IPS-18a (cell line): ENCODE data around the gene IFNA14.

ENCODE experiments used
- H3K27ac ChIP-seq: one replicate; pipeline ENCODE4 v1.5.1; 2013; ENCODE audit warnings: low read length
- H3K27me3 ChIP-seq: one replicate; pipeline ENCODE4 v1.6.1; 2013; ENCODE audit warnings: mild to moderate bottlenecking, low read length; ENCODE audit not compliant: control insufficient read depth, insufficient read depth
- H3K36me3 ChIP-seq: one replicate; pipeline ENCODE4 v1.6.1; 2013; ENCODE audit warnings: low read depth, low read length; ENCODE audit not compliant: control insufficient read depth
- H3K4me1 ChIP-seq: one replicate; pipeline ENCODE4 v1.6.1; 2013; ENCODE audit warnings: low read depth, low read length; ENCODE audit not compliant: control insufficient read depth
- H3K4me3 ChIP-seq: one replicate; pipeline ENCODE4 v1.5.1; 2013; ENCODE audit warnings: low read length
- H3K9ac ChIP-seq: one replicate; pipeline ENCODE4 v1.6.1; 2013; ENCODE audit warnings: mild to moderate bottlenecking, low read length, moderate library complexity
- H3K9me3 ChIP-seq: one replicate; pipeline ENCODE4 v1.6.1; 2013; ENCODE audit warnings: low read depth, low read length; ENCODE audit not compliant: control insufficient read depth

Gene IFNA14

GRCh38 chr9:21239911-21240310 is at the start of gene IFNA14:
IFNA14 (minus strand) TSS chr9:21240005; CDS start chr9:21239935, 70 bp downstream.
- H3K4me3 ChIP-seq = no peak within 1 kb of the TSS
- no peaks in the 10 kb centered on the region for H3K27me3 ChIP-seq
- H3K9me3 ChIP-seq = no peaks in the 10 kb centered on the region
- no peak within 1 kb of the TSS for H3K27ac ChIP-seq
- no peak within 1 kb of the TSS for H3K9ac ChIP-seq
- no peaks in the 10 kb centered on the region for H3K4me1 ChIP-seq
- H3K36me3 ChIP-seq = no peaks in the 10 kb centered on the region

- Histone ChIP-seq H3K4me1 (no peaks in the 10 kb centered on the region), H3K27me3 (no peaks in the 10 kb centered on the region), H3K9me3 (no peaks in the 10 kb centered on the region), H3K36me3 (no peaks in the 10 kb centered on the region), H3K9ac (no peak overlapping the region), H3K4me3 (no peak overlapping the region), H3K27ac (no peak overlapping the region)
Observed at GRCh38 chr9:21287280-21287679, 47.5 kb upstream of the IFNA14 start.

GRCh38 chr9:21286659-21287058 is 46.9 kb upstream of the IFNA14 start:
- Histone ChIP-seq H3K4me1 (no peaks in the 10 kb centered on the region), H3K9me3 (no peaks in the 10 kb centered on the region), H3K9ac (no peak overlapping the region), H3K4me3 (no peak overlapping the region), H3K27me3 (no peaks in the 10 kb centered on the region), H3K36me3 (no peaks in the 10 kb centered on the region), H3K27ac (no peak overlapping the region)

- Histone ChIP-seq H3K36me3 (no peaks in the 10 kb centered on the region), H3K27ac (no peak overlapping the region), H3K4me1 (no peaks in the 10 kb centered on the region), H3K4me3 (no peak overlapping the region), H3K9ac (no peak overlapping the region), H3K27me3 (no peaks in the 10 kb centered on the region), H3K9me3 (no peaks in the 10 kb centered on the region)
Observed at GRCh38 chr9:21286099-21286498, 46.3 kb upstream of the IFNA14 start.

GRCh38 chr9:21281275-21281674 is 41.5 kb upstream of the IFNA14 start:
- H3K4me1 ChIP-seq = no peaks in the 10 kb centered on the region

GRCh38 chr9:21268347-21268657 is 28.5 kb upstream of the IFNA14 start:
- Histone ChIP-seq H3K27ac (no peak overlapping the region), H3K4me3 (no peak overlapping the region), H3K9me3 (no peaks in the 10 kb centered on the region), H3K4me1 (no peaks in the 10 kb centered on the region), H3K36me3 (no peaks in the 10 kb centered on the region), H3K27me3 (peaks cover 57% of the 10 kb centered on the region), H3K9ac (no peak overlapping the region)

More at GRCh38 chr9:21281275-21281674, 41.5 kb upstream of the IFNA14 start:
- Histone ChIP-seq H3K36me3 (no peaks in the 10 kb centered on the region), H3K27ac (no peak overlapping the region), H3K9ac (no peak overlapping the region), H3K4me3 (no peak overlapping the region), H3K27me3 (no peaks in the 10 kb centered on the region), H3K9me3 (no peaks in the 10 kb centered on the region)

- Histone ChIP-seq H3K4me3 (no peak overlapping the region), H3K36me3 (no peaks in the 10 kb centered on the region), H3K27ac (no peak overlapping the region), H3K9me3 (no peaks in the 10 kb centered on the region), H3K4me1 (no peaks in the 10 kb centered on the region), H3K9ac (no peak overlapping the region), H3K27me3 (peaks cover 60% of the 10 kb centered on the region)
Observed at GRCh38 chr9:21267485-21268346, 27.9 kb upstream of the IFNA14 start.

- H3K9me3 ChIP-seq = no peaks in the 10 kb centered on the region
- H3K36me3 ChIP-seq = no peaks in the 10 kb centered on the region
- no peak overlapping the region for H3K27ac ChIP-seq
- peaks cover 68% of the 10 kb centered on the region for H3K27me3 ChIP-seq
- H3K9ac ChIP-seq = no peak overlapping the region
- H3K4me1 ChIP-seq = no peaks in the 10 kb centered on the region
- H3K4me3 ChIP-seq = no peak overlapping the region
Observed at GRCh38 chr9:21266733-21267484, 27.1 kb upstream of the IFNA14 start.

- H3K27me3 ChIP-seq = peaks cover 70% of the 10 kb centered on the region
- H3K4me3 ChIP-seq = no peak overlapping the region
- no peaks in the 10 kb centered on the region for H3K4me1 ChIP-seq
- H3K27ac ChIP-seq = no peak overlapping the region
- no peaks in the 10 kb centered on the region for H3K36me3 ChIP-seq
- no peaks in the 10 kb centered on the region for H3K9me3 ChIP-seq
- no peak overlapping the region for H3K9ac ChIP-seq
Observed at GRCh38 chr9:21265421-21266189, 25.8 kb upstream of the IFNA14 start.

GRCh38 chr9:21255538-21256212 is 15.9 kb upstream of the IFNA14 start:
- Histone ChIP-seq H3K4me3 (no peak overlapping the region), H3K27ac (no peak overlapping the region), H3K27me3 (no peaks in the 10 kb centered on the region), H3K9ac (no peak overlapping the region), H3K4me1 (peaks cover 7% of the 10 kb centered on the region), H3K36me3 (no peaks in the 10 kb centered on the region), H3K9me3 (peaks cover 9% of the 10 kb centered on the region)
